Naive thymus-derived CD8-positive, alpha-beta T cell (primary cell): ENCODE results near the gene POU2AF1. TPM values are rescaled to one million over a fixed set of nuclear protein-coding genes. Genes with fewer than 3 reads are reported as not detected.
A peak's percentile ranks its signal among the peaks of the same experiment; 100 is the strongest.

Source experiments
- ATAC-seq, 2 donors: fragments of 150-1000 bp; cut with Tn5 transposase in 1 of 2; sonication (Bioruptor Pico), chemical (Tn5 transposase) in 1 of 2; 1 replicate in 1 of 2; 2 replicates in 1 of 2; pipeline ENCODE4 v1.10.0; 2021; ENCODE audit warnings: mild to moderate bottlenecking in 2 of 2, moderate library complexity in 2 of 2
- POLR2A ChIA-PET: fragments of 350-600 bp; sonication (Branson Sonifier 250); formaldehyde crosslinking; loops from one replicate; lab custom pipeline; 2021; ENCODE audit warnings: antibody characterized with exemption; lab: Charles Lee
- DNase-seq, 10 donors: peaks; one replicate each; pipeline versions ENCODE4 v3.0.0 to v3.0.0-alpha.2; 2020 to 2022
- H3K27ac Mint-ChIP-seq, 10 donors: one replicate each; pipeline ENCODE4 v1.8.0; 2020 to 2022; ENCODE audit warnings: mild to moderate bottlenecking in 10 of 10, mixed read lengths in 10 of 10, moderate library complexity in 4 of 10, inconsistent platforms in 1 of 10
- H3K27me3 Mint-ChIP-seq, 5 donors: one replicate each; pipeline ENCODE4 v1.8.0; 2021 to 2022; ENCODE audit warnings: mixed read lengths in 5 of 5
- H3K36me3 Mint-ChIP-seq, 3 donors: one replicate each; pipeline ENCODE4 v1.8.0; 2020 to 2022; ENCODE audit warnings: mixed read lengths in 3 of 3, mild to moderate bottlenecking in 2 of 3, inconsistent platforms in 1 of 3
- H3K4me1 Mint-ChIP-seq, 4 donors: one replicate each; pipeline ENCODE4 v1.8.0; 2021 to 2022; ENCODE audit warnings: mixed read lengths in 4 of 4
- H3K4me3 Mint-ChIP-seq, 10 donors: one replicate each; pipeline ENCODE4 v1.8.0; 2020 to 2022; ENCODE audit warnings: mild to moderate bottlenecking in 10 of 10, mixed read lengths in 10 of 10, moderate library complexity in 6 of 10, inconsistent platforms in 1 of 10
- H3K9me3 Mint-ChIP-seq, 9 donors: one replicate each; pipeline ENCODE4 v1.8.0; 2020 to 2022; ENCODE audit warnings: mixed read lengths in 9 of 9, mild to moderate bottlenecking in 3 of 9, inconsistent platforms in 1 of 9, moderate library complexity in 1 of 9
- polyA plus RNA-seq, 3 donors: library from polyadenylated mRNA; unstranded; fragments of 300-500 nt; fragmentation: Illumina TruSeq; gene quantifications; one replicate each; pipeline ENCODE4 v1.2.3, GENCODE V29; 2021
- total RNA-seq, 8 experiments: library from RNA in 2 of 8; stranded (reverse) in 2 of 8; gene quantifications; one replicate each; pipeline ENCODE4 v1.2.3 and lab custom pipeline; 2021 to 2026

The POU2AF1 gene
- total and polyA plus RNA-seq, 5 experiments from 2014 or later, result 0.12 to 7.2 (median 0.41) TPM

DNA sequence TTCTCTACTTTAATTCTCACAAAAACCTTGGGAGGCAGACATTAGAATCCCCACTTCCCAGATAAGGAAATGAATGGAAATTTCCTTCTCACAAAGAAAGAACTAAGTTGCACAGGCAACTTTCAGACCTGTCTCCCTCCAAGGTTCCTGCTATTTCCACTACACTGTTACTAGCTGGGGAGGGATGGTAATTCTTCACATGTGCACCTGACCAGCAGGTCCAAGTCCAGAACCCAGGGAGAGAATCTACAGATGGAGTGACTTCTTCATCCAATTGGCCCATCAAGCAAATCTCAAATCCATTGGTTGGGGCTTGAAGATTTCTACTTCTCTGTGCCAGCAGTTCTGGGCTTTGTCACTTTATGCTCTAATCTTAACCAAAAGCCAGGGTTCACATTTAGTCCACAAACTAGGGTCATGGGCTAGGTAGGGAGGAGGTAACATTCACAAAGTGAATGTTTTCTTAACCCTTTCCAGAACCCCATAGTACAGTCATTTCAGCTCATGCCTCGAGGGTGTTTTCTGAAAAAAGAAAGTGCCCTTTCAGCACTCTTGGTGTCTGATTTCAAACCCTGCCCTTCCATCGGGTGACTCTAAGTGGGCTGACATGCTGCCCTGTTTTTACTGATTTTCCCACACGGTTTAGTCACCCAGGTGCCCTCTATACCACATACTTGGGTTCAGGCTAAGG, 2.7 kb downstream of the POU2AF1 start:
- H3K4me3 Mint-ChIP-seq, result peak overlapping the region in 1 of 10 donors; percentile 7
- DNase-seq (no peak), ATAC-seq (no peak)
- H3K4me1 Mint-ChIP-seq, result peaks cover 15 to 84% (median 25%) of the 10 kb centered on the region in 4 donors
- no peaks in the 10 kb centered on the region for H3K36me3 Mint-ChIP-seq
- H3K9me3 Mint-ChIP-seq, result no peaks in the 10 kb centered on the region
- POLR2A ChIA-PET, result no interaction called here
- no peaks in the 10 kb centered on the region for H3K27me3 Mint-ChIP-seq
- H3K27ac Mint-ChIP-seq, result peak overlapping the region in 8 of 10 donors; percentile 58 to 96 (median 74)

DNA sequence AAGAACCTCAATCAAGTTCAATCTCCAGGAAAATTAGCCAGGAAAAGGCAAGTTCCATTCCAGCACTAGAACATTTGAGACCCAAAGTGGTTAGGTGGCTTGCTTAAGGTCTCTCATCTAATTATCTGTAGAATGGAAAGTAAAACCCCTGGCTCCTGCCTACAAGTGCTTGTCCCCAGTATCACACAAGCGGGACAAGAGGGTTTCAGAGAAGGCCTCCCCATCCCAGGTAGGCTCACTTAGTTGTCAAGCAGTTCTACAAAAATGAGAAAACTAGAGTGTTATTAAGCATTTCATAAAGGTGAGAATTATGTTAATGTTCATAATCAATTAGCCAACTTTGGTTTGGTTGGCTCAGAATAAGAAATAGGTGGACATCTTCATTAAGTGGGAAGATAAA, 5.5 kb downstream of the POU2AF1 start:
- Mint-ChIP-seq H3K27ac (peak overlapping the region in 3 of 10 donors; percentile 34 to 39 (median 34)), H3K27me3 (no peaks in the 10 kb centered on the region), H3K9me3 (no peaks in the 10 kb centered on the region), H3K4me3 (no peak overlapping the region), H3K4me1 (peaks cover 3 to 80% (median 5%) of the 10 kb centered on the region in 4 donors), H3K36me3 (no peaks in the 10 kb centered on the region)
- POLR2A ChIA-PET, result no interaction called here
- no peak for DNase-seq
- ATAC-seq, result no peak

DNA sequence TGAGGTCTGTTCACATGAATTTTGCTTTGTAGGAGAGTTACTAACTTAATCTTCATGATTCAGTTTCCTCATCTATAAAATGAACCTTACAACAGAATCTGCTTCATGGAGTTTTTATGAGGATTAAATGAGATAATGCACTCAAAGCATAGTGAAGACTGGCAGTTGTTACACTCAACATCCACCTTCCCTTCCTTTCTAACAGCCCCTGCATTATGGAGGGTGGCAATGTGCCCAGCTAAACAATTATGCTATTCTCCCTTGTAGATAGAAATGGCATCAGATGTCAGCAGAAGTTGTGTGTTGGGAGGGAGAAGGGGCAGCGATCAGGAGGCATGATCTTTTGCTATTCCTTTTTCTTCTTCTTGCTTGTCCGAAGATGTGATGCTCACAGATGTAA, 6.5 kb downstream of the POU2AF1 start:
- no peaks in the 10 kb centered on the region for H3K9me3 Mint-ChIP-seq
- POLR2A ChIA-PET, result no interaction called here
- no peaks in the 10 kb centered on the region for H3K36me3 Mint-ChIP-seq
- peak overlapping the region in 3 of 10 donors; percentile 27 to 45 (median 34) for H3K27ac Mint-ChIP-seq
- no peak for DNase-seq
- H3K4me3 Mint-ChIP-seq, result no peak overlapping the region
- no peak for ATAC-seq
- H3K4me1 Mint-ChIP-seq, result peaks cover 0 to 79% (median 1%) of the 10 kb centered on the region in 4 donors
- no peaks in the 10 kb centered on the region for H3K27me3 Mint-ChIP-seq

DNA sequence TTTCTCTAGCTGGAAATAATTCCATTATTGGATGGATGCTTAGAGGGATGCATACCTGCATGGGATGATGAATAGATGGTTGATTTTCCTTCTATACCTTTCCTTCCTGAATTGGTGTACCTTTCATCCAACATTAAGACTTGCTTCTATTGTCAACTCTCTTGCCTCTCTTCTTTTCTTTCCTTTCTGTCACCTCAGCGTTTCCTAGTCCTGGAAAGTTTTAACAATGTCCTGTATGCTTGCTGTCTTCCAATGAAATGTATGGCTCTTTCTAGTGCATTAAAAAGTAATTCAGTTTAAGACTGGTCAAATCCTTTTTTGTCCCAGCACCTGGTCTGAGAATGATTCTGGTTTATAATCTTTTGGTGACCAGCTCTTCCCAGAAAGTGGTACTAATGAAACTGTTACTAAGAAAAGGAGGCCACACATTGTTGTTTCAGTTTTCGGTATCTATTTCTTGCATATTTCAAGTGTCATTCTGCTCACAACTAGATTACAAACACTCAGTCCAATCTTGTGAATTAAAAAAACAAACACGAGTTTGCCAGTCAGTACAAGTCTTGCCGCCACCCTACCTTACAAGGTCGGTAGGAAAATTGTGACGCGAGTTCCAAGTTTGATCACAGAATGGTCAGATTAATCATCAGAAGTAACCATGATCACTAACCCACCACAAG, 8.0 kb downstream of the POU2AF1 start:
- Mint-ChIP-seq H3K9me3 (peaks cover 0 to 3% (median 0%) of the 10 kb centered on the region in 9 donors), H3K4me3 (no peak overlapping the region), H3K27ac (no peak overlapping the region), H3K36me3 (no peaks in the 10 kb centered on the region), H3K4me1 (peaks cover 0 to 77% (median 0%) of the 10 kb centered on the region in 4 donors), H3K27me3 (no peaks in the 10 kb centered on the region)
- ATAC-seq (no peak), DNase-seq (no peak)
- POLR2A ChIA-PET, result no interaction called here

DNA sequence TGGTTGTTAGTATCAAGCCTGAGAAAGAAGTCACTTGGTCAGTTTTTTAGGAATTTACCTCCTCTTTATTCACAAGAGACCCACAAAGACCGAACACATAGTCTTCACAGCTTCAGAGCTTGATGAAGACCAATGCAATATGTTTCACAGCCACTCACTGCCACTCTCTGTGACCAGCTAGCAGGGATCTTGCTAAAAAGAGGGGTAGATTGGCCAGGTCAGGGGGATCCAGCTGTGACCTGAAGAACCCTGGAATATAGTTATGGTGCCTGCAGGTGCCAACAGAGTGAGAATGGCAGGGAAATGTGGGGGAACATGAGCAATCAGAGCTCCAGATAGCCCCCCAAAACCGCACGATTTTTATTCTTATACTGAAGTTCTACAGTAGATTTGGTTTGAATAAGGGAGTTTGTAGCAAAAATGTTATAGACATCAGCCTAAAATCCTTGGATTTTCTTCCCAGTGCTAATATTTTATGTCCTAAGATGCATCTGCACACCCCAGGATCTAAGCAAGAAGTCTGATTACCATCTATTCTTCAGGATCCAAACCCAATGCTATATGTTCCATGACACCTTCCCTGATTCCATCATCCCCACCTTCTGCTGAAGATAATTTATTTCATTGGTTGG, 8.7 kb downstream of the POU2AF1 start:
- Mint-ChIP-seq H3K4me3 (no peak overlapping the region), H3K9me3 (peaks cover 0 to 3% (median 0%) of the 10 kb centered on the region in 9 donors), H3K36me3 (no peaks in the 10 kb centered on the region), H3K27ac (no peak overlapping the region), H3K27me3 (no peaks in the 10 kb centered on the region), H3K4me1 (peaks cover 0 to 76% (median 0%) of the 10 kb centered on the region in 4 donors)
- no peak for ATAC-seq
- no peak for DNase-seq
- POLR2A ChIA-PET, result no interaction called here

DNA sequence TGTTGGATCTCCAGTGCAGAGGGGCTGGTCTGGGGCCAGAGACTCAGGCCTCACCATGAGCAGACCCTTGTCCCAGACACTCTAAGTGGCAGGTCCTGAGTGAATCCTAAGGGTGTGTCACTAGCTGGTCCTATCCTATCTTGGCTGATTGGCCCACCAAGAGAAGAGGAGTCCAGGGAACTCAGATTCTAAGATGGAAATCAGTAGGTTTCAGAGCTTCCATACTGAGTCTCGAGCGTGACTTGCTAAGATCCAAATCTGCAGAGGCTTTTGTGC, 10.9 kb downstream of the POU2AF1 start:
- Mint-ChIP-seq H3K27me3 (no peaks in the 10 kb centered on the region), H3K4me1 (peaks cover 0 to 72% (median 0%) of the 10 kb centered on the region in 4 donors), H3K9me3 (peaks cover 0 to 3% (median 0%) of the 10 kb centered on the region in 9 donors), H3K27ac (peak overlapping the region in 2 of 10 donors; percentile 39 to 81), H3K36me3 (no peaks in the 10 kb centered on the region), H3K4me3 (no peak overlapping the region)
- DNase-seq (no peak), ATAC-seq (no peak)
- POLR2A ChIA-PET, result no interaction called here

DNA sequence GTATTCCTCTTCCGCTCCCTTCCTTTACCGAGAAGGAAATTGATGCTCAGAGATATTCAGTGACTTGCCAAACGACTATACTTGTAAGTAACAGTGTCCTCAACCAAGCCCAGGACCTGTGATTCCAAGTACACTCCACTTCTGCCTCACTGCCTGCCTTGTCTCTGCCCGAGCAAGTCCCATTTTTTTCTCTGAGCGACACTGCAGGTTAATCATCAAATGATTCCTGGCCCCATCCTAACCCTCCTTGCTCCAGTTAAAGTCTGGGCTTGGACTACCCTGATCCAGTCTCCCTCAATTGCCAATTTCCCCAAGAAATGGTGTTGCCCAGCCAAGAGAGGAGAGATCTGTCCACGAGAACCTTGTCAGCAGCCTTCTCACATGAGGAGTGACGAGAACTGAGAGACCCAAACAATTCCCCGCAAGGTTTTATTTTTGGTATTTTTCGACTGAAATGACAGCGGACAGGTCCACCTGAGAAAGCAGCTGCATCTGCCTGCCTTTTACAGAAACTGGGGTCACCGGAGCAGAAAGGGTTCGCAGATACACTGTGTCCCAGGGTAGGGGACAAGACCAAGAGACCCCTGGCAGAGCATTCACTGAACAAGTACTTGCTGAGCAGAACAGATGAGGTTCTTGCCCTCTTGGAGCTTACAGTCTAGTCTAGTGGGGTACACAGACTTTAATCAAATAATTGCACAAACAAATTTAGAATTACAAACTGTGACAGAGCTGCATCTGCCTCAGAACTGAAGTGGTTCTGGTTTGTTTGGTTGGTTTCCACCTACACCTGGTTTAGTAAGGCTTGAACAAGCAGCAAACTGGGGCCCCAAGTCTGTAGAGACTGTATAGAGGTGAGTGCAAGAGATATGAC, 11.4 kb downstream of the POU2AF1 start:
- no peak for ATAC-seq
- Mint-ChIP-seq H3K27me3 (no peaks in the 10 kb centered on the region), H3K27ac (peak overlapping the region in 1 of 10 donors; percentile 81), H3K4me1 (peaks cover 0 to 66% (median 0%) of the 10 kb centered on the region in 4 donors), H3K9me3 (peaks cover 0 to 3% (median 0%) of the 10 kb centered on the region in 9 donors), H3K4me3 (peak overlapping the region in 1 of 10 donors; percentile 37), H3K36me3 (no peaks in the 10 kb centered on the region)
- DNase-seq, result no peak
- POLR2A ChIA-PET, result no interaction called here

DNA sequence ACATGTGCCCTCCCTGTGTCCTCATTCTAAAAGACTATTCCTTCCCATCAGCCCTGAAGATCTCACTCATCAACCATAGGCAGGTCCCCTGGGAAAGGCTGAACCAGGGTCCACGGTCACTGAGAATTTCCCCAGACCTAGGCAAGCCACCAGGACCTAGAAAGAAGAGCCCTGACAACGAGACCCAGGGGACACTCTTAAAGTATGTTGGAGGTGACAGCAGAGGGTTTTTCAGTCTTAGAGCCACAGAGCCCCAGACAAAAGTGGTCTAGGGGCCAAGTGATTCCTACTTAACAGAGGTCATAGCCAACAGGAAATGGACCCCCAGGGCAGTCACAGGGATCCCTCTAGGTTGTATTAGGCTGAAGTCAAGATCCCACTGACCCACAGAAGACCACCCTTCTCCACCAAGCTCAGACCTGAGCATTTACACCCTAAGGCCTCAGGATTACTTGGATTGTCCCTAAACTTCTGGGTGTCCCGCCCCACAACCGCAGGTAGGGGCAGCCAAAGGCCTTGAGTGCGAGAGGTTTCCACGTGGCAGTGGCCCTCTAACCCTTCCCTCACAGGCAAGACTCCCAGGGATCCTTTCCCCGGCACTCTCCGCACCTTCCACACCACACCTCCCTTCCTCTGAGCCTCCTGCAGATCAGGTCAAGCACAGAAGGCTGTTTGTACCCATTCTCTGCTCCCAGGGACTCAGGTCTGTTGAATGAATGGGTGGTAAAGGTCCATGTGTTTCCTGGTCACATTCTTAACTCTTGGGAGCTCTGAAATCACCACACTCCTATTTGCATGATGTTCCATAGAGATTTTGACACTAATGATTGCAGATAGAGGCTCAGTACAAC, 12.3 kb downstream of the POU2AF1 start:
- ATAC-seq (no peak), DNase-seq (no peak)
- Mint-ChIP-seq H3K27me3 (no peaks in the 10 kb centered on the region), H3K9me3 (peaks cover 0 to 3% (median 0%) of the 10 kb centered on the region in 9 donors), H3K4me3 (no peak overlapping the region), H3K36me3 (no peaks in the 10 kb centered on the region), H3K4me1 (peaks cover 0 to 60% (median 0%) of the 10 kb centered on the region in 4 donors), H3K27ac (peak overlapping the region in 1 of 10 donors; percentile 81)
- POLR2A ChIA-PET, result no interaction called here

DNA sequence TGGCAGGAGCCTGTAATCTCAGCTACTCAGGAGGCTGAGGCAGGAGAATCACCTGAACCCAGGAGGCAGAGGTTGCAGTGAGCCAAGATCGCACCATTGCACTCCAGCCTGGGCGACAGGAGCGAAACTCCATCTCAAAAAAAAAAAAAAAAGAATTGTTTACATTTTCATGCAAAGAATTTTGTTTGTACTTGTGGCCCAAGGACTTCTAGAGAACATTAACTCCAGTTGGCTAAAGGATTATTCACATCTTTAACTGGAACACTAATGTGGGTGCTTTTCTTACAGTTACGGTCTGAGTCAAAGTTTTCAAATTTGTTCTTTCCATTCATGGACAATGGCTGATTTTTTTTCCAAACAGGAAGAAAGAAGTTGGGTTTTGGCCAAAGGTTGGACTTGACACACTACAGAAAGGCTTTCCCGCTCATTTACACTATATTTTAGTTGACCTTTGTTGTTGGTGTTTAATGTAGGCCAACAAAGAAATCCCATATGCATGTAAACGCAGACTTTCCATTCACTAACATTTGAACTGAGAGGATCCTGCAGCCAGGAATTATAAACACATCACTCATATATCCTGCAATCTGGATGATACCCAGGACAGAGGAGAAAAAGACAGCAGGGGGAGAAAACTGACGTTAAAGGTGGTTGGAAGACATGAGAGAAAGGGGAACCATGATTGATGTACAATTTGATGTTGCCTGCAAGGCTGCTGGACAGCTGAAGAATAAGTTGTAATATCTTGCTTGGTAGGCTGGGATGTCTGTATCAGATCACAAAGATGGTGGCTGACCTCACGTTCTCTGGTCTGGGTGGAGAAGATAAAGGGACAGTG, 13.1 kb downstream of the POU2AF1 start:
- H3K27ac Mint-ChIP-seq, result peak overlapping the region in 1 of 10 donors; percentile 34
- POLR2A ChIA-PET, result no interaction called here
- H3K36me3 Mint-ChIP-seq, result no peaks in the 10 kb centered on the region
- H3K9me3 Mint-ChIP-seq, result peaks cover 0 to 3% (median 0%) of the 10 kb centered on the region in 9 donors
- DNase-seq (no peak), ATAC-seq (no peak)
- H3K4me3 Mint-ChIP-seq, result no peak overlapping the region
- peaks cover 0 to 56% (median 3%) of the 10 kb centered on the region in 4 donors for H3K4me1 Mint-ChIP-seq
- no peaks in the 10 kb centered on the region for H3K27me3 Mint-ChIP-seq

DNA sequence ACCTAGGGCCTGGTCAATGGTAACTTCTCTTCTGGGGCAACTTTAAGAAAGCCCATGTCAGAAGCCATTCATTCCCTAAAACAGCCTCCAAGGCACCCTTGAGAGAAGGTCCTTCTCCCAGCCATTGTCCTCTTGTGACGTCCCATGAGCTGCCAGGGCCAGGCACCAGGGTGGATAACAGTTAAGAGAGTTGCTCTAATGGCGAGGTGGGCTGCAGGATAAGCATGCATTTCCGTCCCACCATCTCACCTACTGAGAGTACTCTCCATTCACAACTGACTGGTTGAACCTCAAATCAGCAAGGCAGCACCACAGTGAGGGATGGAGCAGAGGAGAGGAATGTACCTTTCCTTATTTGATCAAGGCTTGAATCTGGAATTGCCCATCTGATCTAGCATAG, 14.6 kb downstream of the POU2AF1 start:
- H3K4me1 Mint-ChIP-seq, result peaks cover 0 to 48% (median 4%) of the 10 kb centered on the region in 4 donors
- H3K27ac Mint-ChIP-seq, result no peak overlapping the region
- no peak for DNase-seq
- no peak for ATAC-seq
- POLR2A ChIA-PET, result interaction anchor here (0.9 kb wide), 1 partner anchor 8 kb away, joined by 3 read pairs; no protein-coding TSS in a partner anchor
- H3K27me3 Mint-ChIP-seq, result no peaks in the 10 kb centered on the region
- no peak overlapping the region for H3K4me3 Mint-ChIP-seq
- peaks cover 0 to 3% (median 0%) of the 10 kb centered on the region in 9 donors for H3K9me3 Mint-ChIP-seq
- H3K36me3 Mint-ChIP-seq, result no peaks in the 10 kb centered on the region

DNA sequence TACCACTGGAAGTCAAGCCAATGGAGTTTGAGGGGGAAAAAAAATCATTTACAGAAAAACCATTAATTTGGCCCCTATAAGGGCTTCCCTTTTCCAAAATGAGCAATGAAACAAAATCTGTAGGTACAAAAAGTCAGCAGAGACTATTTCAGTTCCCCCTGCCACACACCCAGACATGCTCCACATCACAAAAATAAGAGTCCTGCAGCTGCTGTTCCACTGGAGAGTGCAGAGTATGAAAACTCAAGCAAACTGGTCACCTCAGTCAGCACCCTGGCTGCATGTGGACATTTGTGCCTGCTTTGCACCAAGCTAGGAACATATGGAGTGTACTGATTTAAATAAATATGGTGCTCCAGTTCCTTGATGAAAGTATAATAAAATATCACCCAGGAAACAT, 15.1 kb downstream of the POU2AF1 start:
- ATAC-seq (no peak), DNase-seq (no peak)
- POLR2A ChIA-PET, result interaction anchor here (0.9 kb wide), 1 partner anchor 8 kb away, joined by 3 read pairs; no protein-coding TSS in a partner anchor
- H3K36me3 Mint-ChIP-seq, result no peaks in the 10 kb centered on the region
- no peaks in the 10 kb centered on the region for H3K27me3 Mint-ChIP-seq
- peaks cover 0 to 44% (median 4%) of the 10 kb centered on the region in 4 donors for H3K4me1 Mint-ChIP-seq
- no peak overlapping the region for H3K27ac Mint-ChIP-seq
- peaks cover 0 to 3% (median 0%) of the 10 kb centered on the region in 9 donors for H3K9me3 Mint-ChIP-seq
- H3K4me3 Mint-ChIP-seq, result no peak overlapping the region
